Stromal cell of bone marrow (primary cell): ENCODE results near the gene PADI3.

ENCODE experiments used
- DNase-seq: peaks from one replicate; pipeline ENCODE4 v3.0.0-alpha.2; 2012; ENCODE audit warnings: low read depth

Gene PADI3, protein sequence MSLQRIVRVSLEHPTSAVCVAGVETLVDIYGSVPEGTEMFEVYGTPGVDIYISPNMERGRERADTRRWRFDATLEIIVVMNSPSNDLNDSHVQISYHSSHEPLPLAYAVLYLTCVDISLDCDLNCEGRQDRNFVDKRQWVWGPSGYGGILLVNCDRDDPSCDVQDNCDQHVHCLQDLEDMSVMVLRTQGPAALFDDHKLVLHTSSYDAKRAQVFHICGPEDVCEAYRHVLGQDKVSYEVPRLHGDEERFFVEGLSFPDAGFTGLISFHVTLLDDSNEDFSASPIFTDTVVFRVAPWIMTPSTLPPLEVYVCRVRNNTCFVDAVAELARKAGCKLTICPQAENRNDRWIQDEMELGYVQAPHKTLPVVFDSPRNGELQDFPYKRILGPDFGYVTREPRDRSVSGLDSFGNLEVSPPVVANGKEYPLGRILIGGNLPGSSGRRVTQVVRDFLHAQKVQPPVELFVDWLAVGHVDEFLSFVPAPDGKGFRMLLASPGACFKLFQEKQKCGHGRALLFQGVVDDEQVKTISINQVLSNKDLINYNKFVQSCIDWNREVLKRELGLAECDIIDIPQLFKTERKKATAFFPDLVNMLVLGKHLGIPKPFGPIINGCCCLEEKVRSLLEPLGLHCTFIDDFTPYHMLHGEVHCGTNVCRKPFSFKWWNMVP

DNA sequence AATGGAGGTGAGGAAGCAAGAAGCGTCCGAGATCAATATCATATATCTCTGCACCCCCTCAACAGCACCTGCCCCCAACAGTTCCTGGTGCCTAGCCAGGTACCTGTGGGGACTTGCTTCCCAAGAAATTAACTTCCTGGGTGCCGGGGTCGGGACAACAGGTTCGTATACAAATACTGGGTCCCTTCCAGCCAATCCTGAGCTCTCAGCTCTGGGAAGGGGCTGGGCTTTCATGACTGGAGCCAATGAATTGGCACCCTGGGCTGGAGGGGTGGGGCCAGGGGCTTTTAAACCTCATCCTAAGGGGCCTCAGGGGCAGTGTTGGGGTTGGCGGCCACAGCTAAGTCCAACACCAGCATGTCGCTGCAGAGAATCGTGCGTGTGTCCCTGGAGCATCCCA is at the start of gene PADI3:
Gene PADI3 (plus strand): TSS at position 318 of the 400 bp plus-strand sequence. CDS start 40 bp downstream, at position 358.
- no peak for DNase-seq

DNA sequence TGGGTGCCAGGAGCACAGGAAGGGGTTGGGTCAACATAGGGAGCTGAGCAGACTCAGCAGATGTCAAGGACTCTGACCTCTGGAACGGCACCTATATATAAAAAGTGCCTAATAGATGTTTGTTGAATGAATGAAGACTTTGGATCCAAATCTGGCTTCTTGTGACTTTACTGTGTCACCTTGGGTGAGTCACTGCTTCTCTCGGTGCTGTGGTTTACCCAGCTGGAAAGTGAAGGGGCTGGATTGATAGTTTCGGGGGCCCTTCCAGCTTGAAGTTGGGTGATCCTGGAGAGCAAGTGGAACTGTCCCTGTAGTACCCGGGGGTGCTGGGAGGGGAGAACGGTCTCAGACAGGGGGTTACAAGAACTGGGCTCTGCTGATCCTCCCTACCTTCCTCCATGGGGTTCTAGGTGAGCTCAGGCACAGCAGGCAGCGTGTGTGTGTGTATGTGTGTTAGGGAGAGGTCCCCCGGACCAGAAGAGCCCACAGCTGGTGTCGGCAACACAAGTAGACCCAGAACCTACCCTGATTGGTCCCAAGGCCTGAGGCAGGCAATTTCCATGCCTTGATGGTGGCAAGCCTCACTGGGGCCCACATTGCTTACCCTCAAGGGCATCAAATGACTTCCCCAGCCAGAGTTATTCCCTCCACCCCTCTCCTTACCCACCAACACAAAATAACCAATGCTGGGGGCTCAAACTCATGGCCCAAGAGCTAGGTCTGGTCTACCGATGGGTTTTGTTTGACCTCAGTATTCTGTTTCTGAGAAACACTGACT is 49.4 kb upstream of the PADI3 start:
- no peak for DNase-seq

DNA sequence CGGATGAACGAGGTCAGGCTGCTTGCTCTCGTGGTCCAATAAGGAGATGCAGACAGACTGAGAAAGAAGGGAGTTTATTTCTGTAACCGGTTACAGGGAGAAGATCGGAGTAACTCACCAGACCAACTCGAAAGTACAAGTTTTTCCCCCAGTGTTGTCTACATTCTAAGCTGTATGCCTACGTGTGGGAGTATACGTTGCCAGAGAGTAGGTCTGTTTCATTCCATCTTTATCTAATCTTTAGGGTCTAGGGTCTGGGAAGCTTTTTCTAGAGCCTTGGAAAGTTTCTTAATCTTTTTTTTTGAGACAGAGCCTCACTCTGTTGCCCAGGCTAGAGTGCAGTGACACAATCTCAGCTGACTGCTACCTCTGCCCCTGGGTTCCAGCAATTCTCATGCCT is 48.7 kb upstream of the PADI3 start:
- DNase-seq, result no peak

DNA sequence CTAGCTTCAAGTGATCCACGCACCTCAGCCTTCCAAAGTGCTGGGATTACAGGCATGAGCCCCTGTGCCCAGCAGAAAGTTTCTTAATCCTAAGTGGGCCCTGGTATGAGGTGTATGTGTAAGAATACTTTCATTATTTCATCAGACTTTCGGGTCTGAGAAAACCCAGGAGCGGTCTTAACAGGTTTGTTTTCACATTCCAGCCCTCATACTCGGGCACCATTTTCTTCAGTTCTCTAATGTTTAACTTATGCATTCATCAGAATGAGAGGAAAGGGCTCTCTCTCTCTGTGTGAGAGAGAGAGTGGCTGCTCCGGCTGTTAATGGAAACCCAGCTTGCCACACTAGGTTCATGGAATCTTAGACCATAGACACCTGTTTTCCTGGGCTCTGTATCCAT is 48.1 kb upstream of the PADI3 start:
- no peak for DNase-seq

DNA sequence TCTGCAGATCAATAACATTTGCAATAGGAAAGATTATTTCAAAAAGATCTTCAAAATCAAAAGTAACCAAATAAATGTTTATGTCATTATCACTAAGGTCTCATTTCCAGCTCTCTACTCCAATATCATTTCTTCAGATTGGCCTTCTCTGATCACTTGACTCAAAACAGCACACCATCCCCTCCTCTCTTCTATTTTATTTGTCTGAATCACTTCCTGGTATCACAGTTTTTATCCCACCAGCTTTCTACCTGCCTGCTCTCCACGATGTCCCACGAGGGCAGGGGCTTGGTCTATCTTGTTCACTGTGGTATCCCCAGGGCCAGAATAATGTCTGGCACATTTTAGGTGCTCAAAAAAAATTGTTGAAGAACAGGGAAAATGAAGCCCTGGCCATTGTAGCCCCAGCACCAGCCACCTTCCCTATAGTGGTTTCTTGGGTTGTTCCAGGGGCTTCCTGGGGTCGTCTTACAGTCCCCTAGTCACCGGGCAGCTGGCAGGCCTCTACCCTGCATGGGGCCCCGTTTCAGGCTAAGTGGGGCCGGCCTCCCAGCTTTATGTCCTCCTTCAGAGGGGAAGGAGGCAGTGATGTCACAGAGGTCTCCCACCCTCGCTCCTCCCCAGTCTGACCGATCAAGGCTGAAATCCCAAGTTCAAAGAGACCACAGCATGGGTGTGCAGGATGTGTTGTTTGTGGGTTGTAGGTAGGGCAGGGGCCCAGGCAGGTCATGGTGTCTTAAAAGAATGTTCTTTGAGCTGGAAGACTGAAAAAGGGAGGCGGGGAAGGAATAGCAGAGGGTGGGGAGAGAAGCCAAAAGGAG is 47.5 kb upstream of the PADI3 start:
- DNase-seq, result no peak

DNA sequence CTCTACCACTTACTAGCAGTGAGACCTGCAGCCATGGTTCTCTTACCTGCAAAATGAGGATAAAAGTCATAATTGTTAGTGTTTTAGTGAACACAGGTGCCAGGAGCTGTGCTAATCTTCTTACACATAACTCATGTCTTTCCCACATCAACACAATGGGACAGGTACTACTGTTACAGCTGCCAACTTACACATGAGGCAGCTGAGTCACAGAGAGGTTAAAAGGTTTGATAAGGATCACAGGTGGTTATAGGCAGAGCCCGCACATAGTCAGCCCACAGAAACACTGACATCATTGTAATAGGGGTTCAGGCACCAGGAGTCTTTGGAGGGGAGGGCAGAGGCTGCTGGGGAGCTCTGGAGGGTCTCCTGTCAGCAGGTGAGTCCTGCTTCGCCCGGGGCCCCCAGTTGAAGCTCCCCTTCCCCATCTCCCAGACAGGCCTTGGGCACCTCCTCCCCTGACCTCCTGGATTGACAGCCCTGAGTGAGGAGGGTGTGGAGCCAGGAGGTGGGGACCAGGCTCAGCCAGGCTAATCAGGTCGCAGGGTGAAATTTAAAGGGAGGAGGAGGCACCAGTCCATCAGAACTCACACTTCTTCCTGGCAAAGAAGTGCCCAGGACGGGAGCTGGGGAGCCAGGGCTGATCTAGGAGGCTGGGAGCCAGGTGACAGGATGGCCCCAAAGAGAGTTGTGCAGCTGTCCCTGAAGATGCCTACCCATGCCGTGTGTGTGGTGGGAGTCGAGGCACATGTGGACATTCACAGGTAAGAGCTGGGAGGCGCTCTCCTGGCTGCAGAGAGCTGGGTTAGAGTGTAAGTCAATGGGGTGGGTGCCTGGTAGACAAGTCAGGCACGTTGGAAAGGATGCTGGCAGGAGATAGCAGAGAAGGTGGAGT is 44.1 kb upstream of the PADI3 start, which contains the start of gene PADI1:
Gene PADI1 (plus strand): TSS at position 583 of the 895 bp plus-strand sequence. CDS start 90 bp downstream, at position 673.
- no peak for DNase-seq

DNA sequence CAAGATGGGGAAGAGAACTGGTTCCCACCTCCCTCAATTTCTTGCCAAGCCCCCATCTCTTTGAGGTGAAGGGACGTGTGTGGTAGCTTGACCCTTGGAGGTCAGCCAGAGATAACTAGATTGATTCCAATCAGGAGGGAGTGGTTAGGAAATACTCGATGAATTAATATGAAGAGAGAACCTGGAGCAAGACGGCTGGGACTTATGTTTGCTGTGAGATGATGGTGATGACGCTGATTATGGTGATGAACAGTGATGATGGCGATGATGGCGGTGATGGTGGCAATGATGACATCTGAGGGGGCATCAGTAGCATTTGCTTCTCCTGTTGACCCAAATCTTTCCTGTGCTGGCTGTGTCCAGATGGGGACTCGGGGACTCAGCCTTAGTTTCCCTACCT is 43.2 kb upstream of the PADI3 start:
- DNase-seq, result no peak

DNA sequence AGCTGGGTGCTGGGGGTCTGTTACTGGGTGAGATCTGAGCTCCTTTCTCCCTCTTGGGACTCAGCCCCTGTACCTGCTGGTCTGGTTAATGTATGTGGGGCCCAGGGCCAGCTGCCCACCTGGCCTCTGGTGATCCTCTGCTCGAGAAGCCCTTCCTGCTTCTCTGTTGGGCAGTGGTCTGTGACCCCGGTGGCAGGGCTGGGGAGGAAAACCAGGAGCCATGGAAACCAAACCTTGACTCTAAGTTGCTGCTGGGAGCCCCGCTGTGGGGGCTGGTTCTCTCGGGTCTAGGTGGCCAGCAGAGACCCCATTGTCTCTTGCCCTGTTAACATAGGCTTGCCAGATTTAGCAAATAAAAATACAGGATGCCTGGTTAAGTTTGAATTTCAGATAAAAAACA is 42.7 kb upstream of the PADI3 start:
- no peak for DNase-seq

DNA sequence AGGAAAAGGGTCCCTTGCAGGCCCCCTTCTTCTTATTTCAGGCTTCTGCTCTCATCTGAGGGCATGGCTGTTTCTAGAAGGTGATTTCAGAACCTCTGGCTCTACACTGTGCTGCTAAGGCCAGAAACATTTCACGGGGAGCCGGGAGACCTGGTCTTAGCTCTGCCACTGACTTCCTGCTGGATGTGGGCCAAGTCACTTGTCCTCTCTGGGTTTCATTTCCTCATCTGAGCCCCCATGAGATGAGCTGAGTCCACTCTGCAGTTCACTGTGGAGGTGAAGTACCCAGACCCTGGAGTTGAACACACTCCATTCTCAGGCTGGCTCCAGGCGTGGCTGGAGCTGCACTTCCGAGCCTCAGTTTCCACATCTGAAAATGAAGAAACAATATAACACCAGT is 41.9 kb upstream of the PADI3 start:
- DNase-seq, result no peak

DNA sequence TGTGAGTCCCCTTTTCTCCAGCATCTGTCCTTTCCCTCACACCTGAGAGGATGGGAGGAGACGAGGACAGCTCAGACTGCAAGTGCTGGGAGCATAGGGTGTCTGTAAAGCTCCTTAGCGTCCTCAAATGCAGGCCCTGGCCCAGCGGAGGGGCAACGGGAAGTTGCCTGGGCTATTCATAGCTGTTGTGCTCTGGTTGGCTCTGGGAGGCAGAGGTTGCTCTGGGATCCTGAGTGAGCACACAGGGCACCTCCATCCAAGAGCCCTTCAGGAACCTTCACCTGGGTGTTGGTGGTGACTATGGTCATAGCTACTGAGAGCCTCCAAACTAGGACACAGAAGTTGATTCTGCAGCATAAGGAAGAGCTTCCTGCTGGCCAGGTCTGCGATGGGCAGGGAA is 41.4 kb upstream of the PADI3 start:
- no peak for DNase-seq

DNA sequence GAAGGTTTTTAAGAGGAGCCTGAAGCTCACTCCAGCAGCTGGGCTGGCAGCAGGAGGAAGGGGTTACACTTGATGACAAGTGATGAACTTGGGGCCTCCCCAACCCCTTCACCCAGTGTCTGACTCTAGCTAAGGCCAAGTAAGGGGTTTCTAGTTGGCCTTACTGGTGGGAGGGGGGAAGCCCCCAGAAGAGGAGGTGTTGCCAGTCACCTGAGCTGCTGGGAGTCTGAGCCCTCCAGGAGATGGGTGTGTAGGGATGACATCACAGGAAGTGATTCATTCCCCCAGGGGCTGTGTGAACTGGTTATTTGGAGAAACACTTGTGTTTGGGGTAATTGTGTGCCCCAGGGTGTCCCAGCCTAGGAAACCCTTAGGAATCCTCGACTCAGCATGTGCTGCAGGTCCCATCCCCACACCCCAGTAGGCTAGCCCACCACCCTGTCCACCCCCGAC is 40.9 kb upstream of the PADI3 start:
- peak; percentile 38 for DNase-seq

DNA sequence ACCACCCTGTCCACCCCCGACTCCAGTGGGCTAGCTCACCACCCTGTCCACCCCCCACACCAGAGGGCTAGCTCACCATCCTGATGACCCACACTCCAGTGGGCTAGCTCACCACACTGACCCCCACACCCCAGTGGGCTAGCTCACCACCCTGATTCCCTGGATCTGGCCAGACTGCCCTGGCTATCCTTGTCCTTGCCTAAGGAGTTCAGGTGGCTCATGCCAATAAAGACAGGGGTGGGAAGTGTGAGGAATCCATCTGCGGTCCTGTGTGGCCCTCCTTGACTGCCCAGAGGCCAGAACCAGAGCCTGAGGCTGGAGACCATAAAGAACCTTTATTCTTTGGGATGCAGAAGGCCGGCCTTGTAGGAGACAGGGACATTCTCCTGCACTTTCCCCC is 40.4 kb upstream of the PADI3 start:
- DNase-seq, result no peak

DNA sequence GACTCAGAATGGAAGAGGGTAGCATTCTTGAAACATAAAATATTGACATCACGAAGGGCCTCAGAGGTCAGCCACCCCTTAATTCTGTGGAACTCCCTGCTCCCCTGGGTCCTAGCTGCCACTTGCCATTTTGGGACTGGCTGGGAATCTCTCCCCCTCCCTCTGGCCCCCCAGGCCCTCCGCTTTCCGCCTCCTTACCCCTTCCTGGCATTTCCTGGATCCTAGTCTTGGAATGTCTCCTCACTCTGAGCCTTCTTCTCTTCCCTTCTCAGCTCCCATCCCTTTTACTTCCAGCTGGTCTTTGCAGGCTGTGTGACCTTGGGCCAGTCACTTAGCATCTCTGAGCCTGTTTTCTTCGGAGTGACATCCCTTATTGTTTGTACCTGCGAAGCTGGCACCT is 39.5 kb upstream of the PADI3 start:
- no peak for DNase-seq

DNA sequence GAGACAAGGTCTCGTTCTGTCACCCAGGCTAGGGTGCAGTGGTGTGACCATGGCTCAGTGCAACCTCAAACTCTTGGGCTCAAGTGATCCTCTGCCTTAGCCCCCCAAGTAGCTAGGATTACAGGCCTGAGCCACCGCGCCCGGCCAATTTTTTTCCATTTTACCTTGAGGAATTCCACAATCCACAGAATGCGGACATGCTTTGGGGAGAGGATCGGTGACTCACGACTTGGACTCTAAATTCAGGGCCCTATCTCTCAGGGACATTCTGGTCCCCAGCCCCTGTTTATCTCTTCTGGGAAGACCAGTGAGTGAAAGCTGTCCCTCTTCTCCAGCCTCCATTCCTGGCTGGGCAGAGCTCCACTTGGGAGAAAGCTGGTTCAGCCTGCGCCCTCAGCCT is 38.7 kb upstream of the PADI3 start:
- DNase-seq, result no peak

DNA sequence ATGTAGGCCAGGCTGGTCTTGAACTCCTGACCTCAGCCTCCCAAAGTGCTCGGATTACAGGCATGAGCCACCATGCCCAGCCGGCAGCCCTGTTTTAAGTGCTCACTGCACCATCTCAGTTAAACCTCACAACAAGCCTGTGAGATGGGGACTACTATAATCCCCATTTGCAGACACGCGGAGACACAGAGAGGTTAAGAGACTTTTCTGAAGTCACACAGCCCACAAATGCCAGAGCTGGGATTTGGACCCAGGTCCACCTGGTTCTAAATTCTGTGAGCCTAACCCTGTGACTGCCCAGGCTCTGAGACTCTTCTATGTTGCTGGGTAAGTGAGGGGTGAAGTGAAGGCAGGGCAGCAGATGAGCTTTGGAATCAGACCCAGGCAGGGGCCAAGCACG is 37.5 kb upstream of the PADI3 start:
- DNase-seq, result no peak

DNA sequence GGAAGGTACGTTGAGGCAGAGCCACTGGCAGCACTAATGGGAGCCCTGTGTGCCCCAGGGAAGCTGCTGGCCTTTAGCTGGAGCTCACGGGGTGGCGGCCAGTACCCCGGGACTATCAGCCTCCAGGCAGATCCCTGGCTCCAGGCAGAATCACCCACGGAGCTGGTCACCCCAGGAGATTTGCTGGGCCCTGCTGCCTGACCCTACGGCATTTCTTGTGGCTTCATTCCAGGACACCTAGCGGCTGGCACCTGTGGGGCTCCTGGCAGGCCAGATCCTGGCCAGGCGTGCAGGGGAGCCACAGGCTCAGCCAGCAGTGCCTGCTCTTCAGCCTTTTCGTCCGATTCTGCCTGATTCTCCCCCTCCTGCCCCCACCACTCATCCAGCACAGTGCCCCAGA is 36.9 kb upstream of the PADI3 start:
- no peak for DNase-seq

DNA sequence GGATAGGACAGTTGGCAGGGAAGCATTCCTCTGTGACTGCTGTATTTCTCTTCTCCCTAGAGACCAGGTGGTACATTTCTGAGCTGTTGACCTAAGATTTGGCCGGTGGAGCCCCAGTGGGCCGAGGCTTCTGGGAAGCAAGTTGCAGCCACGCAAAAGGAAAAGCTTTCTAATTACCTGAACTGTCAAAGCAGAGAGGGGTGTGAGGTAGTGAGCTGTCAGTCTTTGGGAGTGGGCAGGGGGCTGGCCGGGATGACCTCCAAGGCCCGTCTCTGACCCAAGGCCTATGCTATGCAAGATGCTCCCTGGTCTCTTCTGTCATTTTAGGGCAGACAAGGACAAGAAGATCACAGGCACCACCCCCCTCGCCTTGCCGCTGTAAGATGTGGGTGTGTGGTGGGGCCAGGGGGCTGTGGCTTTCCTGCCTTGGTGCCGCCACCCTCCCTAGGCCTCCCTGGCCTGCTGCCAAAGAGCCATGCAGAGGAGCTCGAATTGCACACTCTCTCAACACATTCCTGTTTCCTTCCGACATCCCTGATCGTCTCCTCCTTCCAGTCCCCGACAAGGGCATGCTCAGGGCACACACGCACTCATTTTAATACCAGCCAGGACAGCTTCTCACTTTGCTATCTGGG is 36.3 kb upstream of the PADI3 start:
- no peak for DNase-seq

DNA sequence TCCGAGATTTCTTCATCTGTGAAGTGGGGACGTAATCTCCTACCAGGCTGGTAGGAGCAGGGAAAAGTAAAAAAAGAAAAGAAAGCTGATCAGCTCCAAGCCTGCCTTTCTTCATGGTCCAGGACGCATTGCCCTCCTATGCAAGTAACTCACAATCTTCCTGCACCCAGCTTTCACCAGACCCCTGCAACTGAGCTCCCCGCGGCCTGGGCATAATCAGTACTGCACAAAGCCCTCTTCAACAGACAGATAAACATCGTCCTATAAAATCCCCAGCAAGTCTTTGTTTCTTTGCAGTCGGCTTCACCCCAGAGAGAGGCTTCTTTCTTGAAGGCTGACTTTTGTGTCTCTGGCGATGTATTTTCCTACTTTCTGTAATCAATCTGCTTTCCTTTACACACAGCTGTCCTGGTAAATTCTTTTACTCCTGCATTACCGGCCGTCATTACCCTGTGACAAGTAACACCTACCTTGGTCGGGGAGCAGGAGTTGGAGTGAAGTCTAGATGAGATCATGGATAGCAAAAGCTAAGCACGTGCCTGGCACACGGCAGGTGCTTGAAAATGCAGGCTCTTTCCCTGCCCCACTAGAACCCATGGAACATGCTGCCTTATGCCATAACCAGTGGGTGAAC is 35.6 kb upstream of the PADI3 start:
- DNase-seq, result no peak

DNA sequence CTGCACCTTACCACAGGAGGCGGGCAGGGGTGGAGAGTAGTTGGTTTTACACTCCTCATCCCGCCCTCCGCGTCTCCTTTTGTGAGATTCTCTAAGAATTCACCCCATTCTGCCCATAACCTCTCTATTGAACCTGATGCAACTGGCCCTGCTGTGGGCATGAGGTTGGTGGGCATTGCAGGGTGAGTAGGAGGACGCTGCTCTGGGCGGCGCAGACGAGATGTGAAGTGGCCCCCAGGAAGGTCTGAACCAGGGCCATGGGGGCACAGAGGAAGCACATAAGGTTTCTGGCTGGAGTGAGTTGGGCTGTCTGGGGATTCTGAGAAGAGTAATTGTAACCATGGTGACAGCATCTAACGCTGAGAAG is 35.1 kb upstream of the PADI3 start:
- no peak for DNase-seq
